IPS DF 19.7 (cell line): ENCODE results near the gene HGF.

ENCODE experiments used
- DNase-seq: peaks from one replicate; pipeline ENCODE4 v3.0.0-alpha.2; 2013; ENCODE audit warnings: low read depth, low spot score

Gene HGF

DNA sequence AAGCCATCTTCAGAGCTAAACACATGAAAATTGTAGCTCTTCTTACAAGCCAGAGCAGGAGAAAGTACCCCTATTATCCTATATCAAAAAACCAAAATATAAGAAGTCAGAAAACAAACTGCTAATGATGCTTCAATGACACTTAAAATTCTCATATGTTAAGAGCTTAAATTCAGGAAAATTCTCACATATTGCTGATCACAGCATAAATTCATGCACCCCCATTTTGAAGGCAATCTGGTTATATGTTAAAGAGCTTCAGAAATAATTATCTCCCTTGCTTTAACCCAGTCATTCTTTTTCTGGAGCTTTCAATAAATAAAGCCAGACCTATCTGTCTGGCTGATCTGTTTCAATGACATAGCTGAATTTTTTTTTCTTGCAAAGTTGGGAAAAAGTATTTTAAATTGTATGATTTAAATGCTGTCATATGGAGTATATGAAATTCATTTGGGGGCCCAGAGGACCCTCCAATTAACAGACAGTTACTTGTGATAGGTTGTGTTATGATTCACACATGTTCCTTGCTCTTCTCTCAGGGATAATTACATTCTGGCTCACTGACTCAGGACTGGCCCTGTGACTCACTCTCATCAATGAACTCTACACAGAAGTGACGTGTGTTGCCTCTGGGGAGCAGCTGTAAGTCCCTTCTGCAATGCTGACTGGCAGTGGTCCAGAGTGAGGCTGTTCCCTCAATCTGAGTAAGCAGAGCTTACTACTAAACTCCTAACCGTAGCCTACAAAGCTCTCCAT is 85.2 kb downstream of the HGF start:
- no peak for DNase-seq

GRCh38 chr7:81684033-81684432 is 85.8 kb downstream of the HGF start:
- no peak for DNase-seq

DNA sequence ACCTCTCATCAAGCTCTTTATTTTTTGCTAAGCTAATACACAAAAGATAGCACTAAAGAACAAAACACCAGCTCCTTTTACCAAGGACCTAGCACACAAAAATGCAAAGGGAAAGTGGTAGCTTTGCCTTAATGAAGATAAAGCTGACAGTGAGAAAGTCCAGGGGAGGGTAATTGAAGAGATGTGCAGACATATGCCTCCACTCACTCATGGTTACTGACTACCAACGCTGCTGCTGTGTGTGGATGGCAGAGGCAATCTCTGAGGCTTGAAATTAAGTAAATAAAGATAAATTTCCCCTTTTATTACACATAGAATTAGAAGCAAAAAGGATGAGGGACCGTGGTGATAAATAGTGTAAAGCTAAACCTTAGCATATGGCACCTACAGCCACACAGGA is 87.0 kb downstream of the HGF start:
- DNase-seq = no peak

- DNase-seq = no peak
Observed at GRCh38 chr7:81680120-81680519, 89.7 kb downstream of the HGF start.

GRCh38 chr7:81676813-81677212 is 93.0 kb downstream of the HGF start:
- no peak for DNase-seq

DNA sequence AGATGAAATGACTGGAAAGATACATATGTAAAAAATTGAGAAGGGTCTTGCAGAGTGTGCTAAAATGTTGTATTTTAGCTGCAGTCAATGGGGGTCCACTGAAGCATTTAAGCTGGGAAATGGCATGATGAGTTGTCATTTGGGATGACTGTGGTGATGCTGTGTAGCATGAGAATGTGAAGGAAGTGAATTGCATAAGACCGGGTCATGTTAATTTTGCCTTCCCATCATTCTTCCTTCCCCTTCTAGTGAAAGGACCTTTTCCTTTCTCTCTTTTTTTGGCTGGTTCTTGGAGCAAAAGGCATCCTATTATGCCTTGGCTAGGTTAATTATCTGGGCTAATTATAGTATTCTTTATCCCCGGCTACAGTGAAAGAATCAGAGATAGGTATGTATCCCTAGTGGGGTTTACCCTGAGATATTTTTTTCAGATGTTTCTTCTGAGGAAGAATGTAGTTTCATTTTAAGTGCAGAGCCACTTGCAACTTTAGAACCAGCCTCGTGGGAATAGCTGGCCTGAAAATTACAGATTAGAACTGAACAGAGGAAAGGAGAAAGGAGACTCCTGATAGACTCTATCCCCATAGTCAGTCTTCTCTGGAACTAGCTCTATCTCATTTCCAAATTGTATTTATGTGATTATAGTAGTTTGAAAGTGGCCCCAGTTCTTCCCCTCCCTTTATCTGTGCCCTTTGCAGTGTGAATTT is 93.6 kb downstream of the HGF start:
- DNase-seq = no peak

GRCh38 chr7:81674431-81674830 is 95.4 kb downstream of the HGF start:
- no peak for DNase-seq

DNA sequence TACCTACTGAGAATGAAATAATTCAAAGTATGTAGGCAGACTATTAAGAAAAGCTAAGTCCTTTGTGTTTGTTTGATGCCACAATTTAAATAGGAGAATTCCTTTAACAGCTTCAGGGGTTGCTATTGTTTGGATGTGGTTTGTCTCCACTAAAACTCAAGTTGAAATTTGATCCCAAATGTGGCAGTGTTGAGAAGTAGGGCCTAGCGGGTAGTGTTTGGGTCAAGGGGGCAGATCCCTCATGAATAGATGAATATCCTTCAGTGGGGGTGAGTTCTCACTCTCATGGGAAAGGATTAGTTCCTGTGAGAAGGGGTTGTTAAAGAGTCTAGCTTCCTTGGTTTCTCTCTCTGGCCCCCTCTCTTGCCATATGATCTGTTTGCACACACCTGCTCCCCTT is 97.0 kb downstream of the HGF start:
- peak; percentile 78 for DNase-seq

GRCh38 chr7:81669476-81670105 is 100.3 kb downstream of the HGF start:
- DNase-seq = no peak

DNA sequence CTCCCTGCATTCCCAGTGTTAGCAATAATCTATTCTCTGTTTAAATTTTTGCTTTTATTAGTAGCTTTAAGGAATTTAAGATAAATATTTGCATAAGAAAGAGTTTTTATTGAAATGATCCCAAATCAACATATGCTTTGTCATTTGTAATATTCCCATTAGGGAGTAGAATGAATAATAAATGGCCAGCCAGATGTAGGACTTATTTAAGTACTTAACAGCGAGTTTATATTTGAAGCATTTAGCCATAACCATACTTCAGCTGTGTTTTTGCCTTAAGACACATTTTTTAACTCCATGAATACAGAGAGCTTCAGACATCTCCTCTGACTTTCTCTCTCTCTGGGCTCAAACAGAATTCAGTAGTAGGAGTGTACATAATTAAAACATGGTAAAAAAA is 103.6 kb downstream of the HGF start:
- DNase-seq = no peak

DNA sequence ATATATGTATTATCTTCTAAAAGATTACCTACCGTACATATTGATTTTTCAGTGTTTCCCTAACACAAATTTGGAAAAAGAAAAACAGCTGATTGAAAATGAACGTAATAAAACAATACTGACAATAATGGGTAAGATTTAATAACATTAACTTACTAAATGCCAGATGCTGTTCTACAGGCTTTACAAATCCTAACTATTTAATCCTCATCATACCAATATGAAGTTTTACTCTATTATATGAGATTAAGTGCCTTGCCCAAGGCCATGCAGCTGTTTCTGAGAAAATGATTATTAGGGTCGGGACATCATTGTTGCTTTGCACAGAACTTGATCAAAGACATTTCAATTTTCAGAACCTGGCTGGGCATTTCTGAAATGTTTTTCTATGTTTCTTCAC is 104.6 kb downstream of the HGF start:
- no peak for DNase-seq

DNA sequence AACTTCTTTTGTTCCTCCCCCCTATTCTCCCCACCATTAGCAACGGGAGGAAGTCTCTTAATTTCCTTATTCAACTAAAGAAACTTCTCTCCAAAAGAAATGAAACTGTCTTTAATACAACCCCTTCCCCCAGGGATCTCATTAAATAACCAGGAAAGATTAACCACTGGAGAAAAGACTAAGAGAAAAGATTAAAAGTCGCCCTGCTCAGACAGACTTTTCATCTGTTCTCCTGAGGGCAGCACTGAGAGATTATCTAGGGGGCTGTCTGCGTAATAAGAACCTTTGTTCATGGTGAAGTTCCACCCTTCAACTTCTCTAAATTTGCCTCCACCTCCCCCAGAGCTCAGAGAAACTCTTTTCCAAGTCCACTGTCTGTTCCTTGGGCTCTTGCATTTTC is 105.5 kb downstream of the HGF start:
- DNase-seq = no peak

- no peak for DNase-seq
Observed at GRCh38 chr7:81662531-81662930, 107.3 kb downstream of the HGF start.

GRCh38 chr7:81659697-81660395 is 110.0 kb downstream of the HGF start:
- DNase-seq = no peak

DNA sequence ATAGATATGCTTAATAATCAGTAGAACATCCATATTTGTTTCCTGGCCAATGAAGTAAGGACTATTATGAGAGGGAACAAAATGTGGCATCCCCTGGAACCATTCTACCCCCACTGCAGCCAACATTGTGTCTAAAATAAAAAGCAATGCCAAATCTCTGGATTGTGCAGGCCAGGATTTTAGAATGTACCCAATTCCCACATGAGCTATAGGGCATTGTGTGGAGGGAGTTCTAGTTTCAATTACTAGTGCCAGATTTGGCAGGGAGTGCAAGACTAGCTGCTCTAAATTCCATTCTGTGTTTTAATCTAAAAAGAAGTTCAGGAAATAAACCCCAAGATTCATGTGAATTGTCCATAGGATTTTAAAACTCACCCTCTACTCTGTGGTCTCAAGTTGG is 112.3 kb downstream of the HGF start:
- DNase-seq = no peak

GRCh38 chr7:81655271-81655670 is 114.6 kb downstream of the HGF start:
- DNase-seq = no peak

DNA sequence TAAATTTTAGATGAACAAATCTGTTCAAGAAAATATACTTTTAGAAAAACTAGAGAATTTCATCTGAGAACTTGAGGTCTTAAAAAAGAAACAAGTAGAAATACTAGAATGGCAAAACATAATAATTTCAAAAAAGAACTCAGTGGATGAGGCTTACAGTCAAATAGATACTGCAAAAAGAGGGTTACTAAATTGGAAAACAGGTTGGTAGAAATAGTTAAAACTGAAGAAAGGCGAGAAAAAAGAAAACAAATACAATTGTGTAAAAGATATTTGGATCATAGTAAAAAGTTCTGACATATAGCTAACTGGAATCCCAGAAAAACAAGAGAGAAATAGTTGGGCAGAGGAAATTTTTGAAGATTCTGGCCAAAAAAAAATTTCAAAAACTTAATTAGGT is 117.6 kb downstream of the HGF start:
- no peak for DNase-seq
